Peyer's patch (tissue), 4 donors: ENCODE results near the gene CAPZA2. TPM values are rescaled to one million over a fixed set of nuclear protein-coding genes. Genes with fewer than 3 reads are reported as not detected.
A peak's percentile ranks its signal among the peaks of the same experiment; 100 is the strongest.

ENCODE experiments used
- DNase-seq, 3 donors: peaks; one replicate each; pipeline ENCODE4 v3.0.0-alpha.2; 2017 to 2019
- H3K27ac ChIP-seq, 4 donors: fragments of 200-600 bp; sonication (generic); one replicate each; pipeline ENCODE4 v1.5.1; 2016 to 2019
- H3K27me3 ChIP-seq, 2 donors: fragments of 200-600 bp; sonication (generic); one replicate each; pipeline ENCODE4 v1.5.1; 2019
- H3K36me3 ChIP-seq, 3 donors: fragments of 200-600 bp; sonication (generic); one replicate each; pipeline ENCODE4 v1.5.1; 2016 to 2019
- H3K4me1 ChIP-seq, 4 donors: fragments of 200-600 bp; sonication (generic); one replicate each; pipeline ENCODE4 v1.5.1; 2016 to 2019
- H3K4me3 ChIP-seq, 4 donors: fragments of 200-600 bp; sonication (generic); 1 replicate in 3 of 4; 2 replicates in 1 of 4; pipeline ENCODE4 v1.5.1; 2016 to 2019; ENCODE audit warnings: mild to moderate bottlenecking in 1 of 4
- H3K9me3 ChIP-seq, 4 donors: fragments of 200-600 bp; sonication (generic); one replicate each; pipeline ENCODE4 v1.5.1; 2016 to 2019; ENCODE audit warnings: mild to moderate bottlenecking in 1 of 4
- POLR2A ChIP-seq, 2 donors: fragments of 450-650 bp; IDR thresholded peaks; one replicate each; pipeline ENCODE4 v1.5.1; 2017; ENCODE audit warnings: antibody characterized with exemption in 2 of 2, mild to moderate bottlenecking in 2 of 2, moderate library complexity in 2 of 2
- total RNA-seq, 4 donors: library from RNA; depleted of rRNA; stranded (reverse); fragments of >200 nt; gene quantifications; one replicate each; pipeline ENCODE4 v1.1.0, GENCODE V29; 2016
- TF ChIP-seq, protein P1 (sequence below), 6 experiments: fragments of 450-650 bp in 4 of 6; fragments of 200-600 bp in 2 of 6; sonication (generic) in 1 of 6; IDR thresholded peaks; one replicate each; pipeline ENCODE4 v1.5.1; 2017 to 2019; ENCODE audit warnings: antibody characterized with exemption in 6 of 6, mild to moderate bottlenecking in 3 of 6, moderate library complexity in 1 of 6

Gene CAPZA2
- total RNA-seq, 4 donors from 2014 or later = 53.1 to 133 (median 97.2) TPM

GRCh38 chr7:116834815-116835504 lies 27.4 kb upstream of the CAPZA2 start:
- Histone ChIP-seq H3K36me3 (no peaks in the 10 kb centered on the region), H3K9me3 (no peaks in the 10 kb centered on the region), H3K4me3 (peak overlapping the region in 2 of 4 donors; percentile 11 to 19), H3K4me1 (peaks cover 0 to 12% (median 0%) of the 10 kb centered on the region in 4 donors), H3K27me3 (no peaks in the 10 kb centered on the region), H3K27ac (peak overlapping the region in 3 of 4 donors; percentile 22 to 74 (median 71))
- TF ChIP-seq, protein P1, sequence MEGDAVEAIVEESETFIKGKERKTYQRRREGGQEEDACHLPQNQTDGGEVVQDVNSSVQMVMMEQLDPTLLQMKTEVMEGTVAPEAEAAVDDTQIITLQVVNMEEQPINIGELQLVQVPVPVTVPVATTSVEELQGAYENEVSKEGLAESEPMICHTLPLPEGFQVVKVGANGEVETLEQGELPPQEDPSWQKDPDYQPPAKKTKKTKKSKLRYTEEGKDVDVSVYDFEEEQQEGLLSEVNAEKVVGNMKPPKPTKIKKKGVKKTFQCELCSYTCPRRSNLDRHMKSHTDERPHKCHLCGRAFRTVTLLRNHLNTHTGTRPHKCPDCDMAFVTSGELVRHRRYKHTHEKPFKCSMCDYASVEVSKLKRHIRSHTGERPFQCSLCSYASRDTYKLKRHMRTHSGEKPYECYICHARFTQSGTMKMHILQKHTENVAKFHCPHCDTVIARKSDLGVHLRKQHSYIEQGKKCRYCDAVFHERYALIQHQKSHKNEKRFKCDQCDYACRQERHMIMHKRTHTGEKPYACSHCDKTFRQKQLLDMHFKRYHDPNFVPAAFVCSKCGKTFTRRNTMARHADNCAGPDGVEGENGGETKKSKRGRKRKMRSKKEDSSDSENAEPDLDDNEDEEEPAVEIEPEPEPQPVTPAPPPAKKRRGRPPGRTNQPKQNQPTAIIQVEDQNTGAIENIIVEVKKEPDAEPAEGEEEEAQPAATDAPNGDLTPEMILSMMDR (IDR thresholded peaks at IDR 0.05) = peak in 1 of 6 experiments; percentile 9
- no peak for TF ChIP-seq POLR2A (IDR thresholded peaks at IDR 0.05)
- peak in 2 of 3 donors; percentile 75 to 88 for DNase-seq

DNA sequence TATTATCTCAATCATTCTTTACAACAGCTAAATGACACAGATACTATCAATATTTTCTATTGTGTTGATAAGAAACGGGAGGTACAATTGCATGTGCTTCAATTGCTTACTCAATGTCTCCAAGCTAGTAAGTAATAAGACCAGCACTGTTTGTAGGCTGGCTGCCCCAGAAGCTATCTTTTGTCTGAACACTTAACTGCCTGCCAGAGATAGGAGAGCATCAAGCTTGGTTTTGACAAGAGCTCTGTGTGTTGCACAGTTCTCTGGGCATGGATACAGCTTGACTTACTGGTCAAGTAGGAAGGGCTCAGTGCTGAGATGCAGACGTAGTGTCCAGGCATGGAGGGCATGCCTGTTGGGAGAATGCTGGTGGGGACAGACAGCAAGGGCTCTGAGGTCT lies 26.3 kb upstream of the CAPZA2 start:
- peak overlapping the region in 1 of 4 donors; percentile 65 for H3K27ac ChIP-seq
- peaks cover 0 to 12% (median 0%) of the 10 kb centered on the region in 4 donors for H3K4me1 ChIP-seq
- peaks cover 0 to 2% of the 10 kb centered on the region in 2 donors for H3K27me3 ChIP-seq
- no peaks in the 10 kb centered on the region for H3K9me3 ChIP-seq
- no peak for DNase-seq
- no peak overlapping the region for H3K4me3 ChIP-seq
- no peaks in the 10 kb centered on the region for H3K36me3 ChIP-seq
- TF ChIP-seq POLR2A (IDR thresholded peaks at IDR 0.05) = no peak

DNA sequence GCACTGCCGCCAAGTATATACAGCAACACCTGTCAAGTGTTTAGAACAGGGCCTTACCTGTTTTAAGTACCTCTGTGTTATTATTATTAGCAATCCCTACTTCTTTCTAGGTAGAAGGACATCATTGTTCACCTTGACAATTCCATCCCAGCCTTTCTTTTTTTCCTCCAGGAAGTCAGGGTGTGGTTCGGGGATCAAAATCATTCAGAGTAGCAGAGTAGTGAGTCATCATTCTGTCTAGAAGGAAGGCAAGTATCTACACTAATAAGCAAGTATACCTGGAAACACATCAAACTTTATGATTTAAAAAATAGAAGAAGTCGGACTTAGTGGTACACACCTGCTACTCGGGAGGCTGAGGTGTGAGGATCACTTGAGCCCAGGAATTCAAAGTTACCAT lies 25.5 kb upstream of the CAPZA2 start:
- no peak overlapping the region for H3K4me3 ChIP-seq
- no peak for DNase-seq
- no peak overlapping the region for H3K27ac ChIP-seq
- no peak for TF ChIP-seq POLR2A (IDR thresholded peaks at IDR 0.05)
- TF ChIP-seq, protein P1 (IDR thresholded peaks at IDR 0.05) = no peak
- no peaks in the 10 kb centered on the region for H3K9me3 ChIP-seq
- peaks cover 0 to 12% (median 0%) of the 10 kb centered on the region in 4 donors for H3K4me1 ChIP-seq
- H3K36me3 ChIP-seq = no peaks in the 10 kb centered on the region
- H3K27me3 ChIP-seq = peaks cover 0 to 4% of the 10 kb centered on the region in 2 donors

GRCh38 chr7:116837586-116837985 lies 24.8 kb upstream of the CAPZA2 start:
- no peak for TF ChIP-seq POLR2A (IDR thresholded peaks at IDR 0.05)
- TF ChIP-seq, protein P1 (IDR thresholded peaks at IDR 0.05) = no peak
- peaks cover 0 to 4% of the 10 kb centered on the region in 2 donors for H3K27me3 ChIP-seq
- DNase-seq = no peak
- H3K36me3 ChIP-seq = no peaks in the 10 kb centered on the region
- H3K4me3 ChIP-seq = no peak overlapping the region
- H3K4me1 ChIP-seq = peaks cover 0 to 12% (median 0%) of the 10 kb centered on the region in 4 donors
- no peak overlapping the region for H3K27ac ChIP-seq
- no peaks in the 10 kb centered on the region for H3K9me3 ChIP-seq

DNA sequence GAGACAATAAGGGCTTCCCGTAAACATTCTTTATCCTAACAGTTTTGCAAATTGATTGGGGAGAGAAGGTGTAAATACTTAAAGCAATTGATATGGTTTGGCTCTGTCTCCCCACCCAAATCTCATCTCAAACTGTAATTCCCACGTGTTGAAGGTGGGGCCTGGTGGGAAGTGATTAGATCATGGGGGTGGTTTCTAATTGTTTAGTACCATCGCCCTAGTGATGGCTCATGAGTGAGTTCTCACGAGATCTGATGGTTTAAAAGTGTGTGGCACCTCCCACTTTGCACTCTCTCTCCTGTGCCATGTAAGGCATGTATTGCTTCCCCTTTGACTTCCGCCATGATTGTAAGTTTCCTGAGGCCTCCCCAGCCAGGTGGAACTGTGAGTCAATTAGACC lies 22.1 kb upstream of the CAPZA2 start:
- Histone ChIP-seq H3K36me3 (no peaks in the 10 kb centered on the region), H3K27ac (no peak overlapping the region), H3K4me3 (no peak overlapping the region), H3K4me1 (peaks cover 0 to 10% (median 0%) of the 10 kb centered on the region in 4 donors), H3K9me3 (no peaks in the 10 kb centered on the region), H3K27me3 (peaks cover 0 to 4% of the 10 kb centered on the region in 2 donors)
- TF ChIP-seq POLR2A (IDR thresholded peaks at IDR 0.05) = no peak
- TF ChIP-seq, protein P1 (IDR thresholded peaks at IDR 0.05) = no peak
- no peak for DNase-seq

DNA sequence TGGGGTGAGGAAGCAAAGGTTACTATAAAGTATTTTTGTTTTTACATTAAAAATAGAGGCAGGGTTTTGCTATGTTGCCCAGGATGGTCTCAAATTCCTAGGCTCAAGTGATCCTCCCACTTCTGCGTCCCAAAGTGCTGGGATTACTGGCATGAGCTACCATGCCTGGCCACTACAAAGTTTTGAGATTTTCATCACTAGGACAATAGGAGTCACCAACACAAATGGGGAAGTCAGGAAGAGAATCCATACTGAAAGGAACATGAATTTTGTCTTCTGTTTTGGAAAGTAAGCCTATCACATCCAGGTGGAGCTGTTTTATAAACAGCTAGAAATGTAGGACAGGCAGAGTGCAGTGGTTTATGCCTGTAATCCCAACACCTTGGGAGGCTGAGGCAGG lies 20.0 kb upstream of the CAPZA2 start:
- H3K9me3 ChIP-seq = no peaks in the 10 kb centered on the region
- TF ChIP-seq POLR2A (IDR thresholded peaks at IDR 0.05) = no peak
- TF ChIP-seq, protein P1 (IDR thresholded peaks at IDR 0.05) = no peak
- DNase-seq = no peak
- H3K4me1 ChIP-seq = no peaks in the 10 kb centered on the region
- no peak overlapping the region for H3K27ac ChIP-seq
- no peaks in the 10 kb centered on the region for H3K36me3 ChIP-seq
- no peak overlapping the region for H3K4me3 ChIP-seq
- H3K27me3 ChIP-seq = peaks cover 0 to 4% of the 10 kb centered on the region in 2 donors
